ENCODE measurements around the gene FIBIN. TPM values are rescaled to one million over a fixed set of nuclear protein-coding genes. Genes with fewer than 3 reads are reported as not detected.

FIBIN gene
- polyA plus RNA-seq, 1 donor from 2014 or later: not detected

DNA sequence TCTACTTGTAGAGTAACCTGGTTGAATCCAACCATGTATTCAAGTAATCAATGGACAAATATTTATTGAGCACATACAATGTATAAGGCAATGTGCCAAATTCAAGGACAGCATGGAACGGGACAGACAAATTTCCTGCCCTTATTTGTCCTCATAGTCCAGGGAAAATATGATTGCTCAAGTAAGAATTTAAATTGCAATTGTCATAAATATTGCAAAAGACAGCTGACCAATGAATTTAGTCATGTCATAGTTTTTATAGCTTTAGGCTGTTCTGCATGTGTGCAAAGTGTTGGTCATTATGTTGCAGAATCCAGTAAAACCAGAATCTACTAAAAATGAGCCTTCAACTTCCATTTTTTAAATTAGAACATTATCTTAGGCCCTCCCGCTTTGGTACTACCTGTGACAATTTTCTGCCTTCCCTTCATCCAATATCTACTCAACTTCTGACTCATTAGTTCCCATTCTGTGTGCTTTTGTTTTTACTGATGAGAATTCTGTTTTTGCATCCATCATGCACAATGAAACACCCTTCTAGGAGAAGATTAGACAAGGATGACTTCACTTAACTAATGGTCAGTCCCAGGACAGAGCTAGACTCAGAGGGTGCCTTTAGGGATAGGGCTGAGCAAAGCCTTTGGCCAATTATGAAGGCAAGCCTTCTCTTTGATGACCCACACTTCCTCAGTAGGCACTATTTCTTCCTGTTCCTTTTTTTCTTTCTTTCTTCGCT, 45.8 kb upstream of the FIBIN start:
- H4K20me1 ChIP-seq (ENCODE audit: insufficient read depth): no peaks in the 10 kb centered on the region
- no peak overlapping the region for H2AFZ ChIP-seq (ENCODE audit: low read depth, low read length)
- no peaks in the 10 kb centered on the region for H3K9me3 ChIP-seq (ENCODE audit: low read length)
- TF ChIP-seq CTCF (IDR thresholded peaks at IDR 0.05; ENCODE audit: poor library complexity, severe bottlenecking) (no peak), RAD21 (conservative IDR thresholded peaks at IDR 0.05) (no peak), MXI1 (conservative IDR thresholded peaks at IDR 0.05; ENCODE audit: poor library complexity, severe bottlenecking) (no peak), EZH2 (IDR thresholded peaks at IDR 0.05; ENCODE audit: borderline replicate concordance, insufficient read depth, low read length, poor library complexity, severe bottlenecking) (no peak), TAF1 (IDR thresholded peaks at IDR 0.05; ENCODE audit: low read depth) (no peak), SMC3 (conservative IDR thresholded peaks at IDR 0.05; ENCODE audit: poor library complexity) (no peak), EP300 (conservative IDR thresholded peaks at IDR 0.05; ENCODE audit: poor library complexity, severe bottlenecking) (no peak), POLR2AphosphoS5 (IDR thresholded peaks at IDR 0.05) (no peak)
- TF ChIP-seq, protein P1, sequence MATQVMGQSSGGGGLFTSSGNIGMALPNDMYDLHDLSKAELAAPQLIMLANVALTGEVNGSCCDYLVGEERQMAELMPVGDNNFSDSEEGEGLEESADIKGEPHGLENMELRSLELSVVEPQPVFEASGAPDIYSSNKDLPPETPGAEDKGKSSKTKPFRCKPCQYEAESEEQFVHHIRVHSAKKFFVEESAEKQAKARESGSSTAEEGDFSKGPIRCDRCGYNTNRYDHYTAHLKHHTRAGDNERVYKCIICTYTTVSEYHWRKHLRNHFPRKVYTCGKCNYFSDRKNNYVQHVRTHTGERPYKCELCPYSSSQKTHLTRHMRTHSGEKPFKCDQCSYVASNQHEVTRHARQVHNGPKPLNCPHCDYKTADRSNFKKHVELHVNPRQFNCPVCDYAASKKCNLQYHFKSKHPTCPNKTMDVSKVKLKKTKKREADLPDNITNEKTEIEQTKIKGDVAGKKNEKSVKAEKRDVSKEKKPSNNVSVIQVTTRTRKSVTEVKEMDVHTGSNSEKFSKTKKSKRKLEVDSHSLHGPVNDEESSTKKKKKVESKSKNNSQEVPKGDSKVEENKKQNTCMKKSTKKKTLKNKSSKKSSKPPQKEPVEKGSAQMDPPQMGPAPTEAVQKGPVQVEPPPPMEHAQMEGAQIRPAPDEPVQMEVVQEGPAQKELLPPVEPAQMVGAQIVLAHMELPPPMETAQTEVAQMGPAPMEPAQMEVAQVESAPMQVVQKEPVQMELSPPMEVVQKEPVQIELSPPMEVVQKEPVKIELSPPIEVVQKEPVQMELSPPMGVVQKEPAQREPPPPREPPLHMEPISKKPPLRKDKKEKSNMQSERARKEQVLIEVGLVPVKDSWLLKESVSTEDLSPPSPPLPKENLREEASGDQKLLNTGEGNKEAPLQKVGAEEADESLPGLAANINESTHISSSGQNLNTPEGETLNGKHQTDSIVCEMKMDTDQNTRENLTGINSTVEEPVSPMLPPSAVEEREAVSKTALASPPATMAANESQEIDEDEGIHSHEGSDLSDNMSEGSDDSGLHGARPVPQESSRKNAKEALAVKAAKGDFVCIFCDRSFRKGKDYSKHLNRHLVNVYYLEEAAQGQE (IDR thresholded peaks at IDR 0.05; ENCODE audit: borderline replicate concordance): no peak
- H3F3A ChIP-seq (ENCODE audit: insufficient read depth, low read length, poor library complexity, severe bottlenecking): no peaks in the 10 kb centered on the region
- H3K27ac ChIP-seq (ENCODE audit: low read length): no peak overlapping the region
- H3K4me2 ChIP-seq (ENCODE audit: low read length): no peak overlapping the region
- no peaks in the 10 kb centered on the region for H3K79me2 ChIP-seq (replicated peaks; ENCODE audit: insufficient read depth, low read length)
- H3K27me3 ChIP-seq (ENCODE audit: insufficient read depth, low read depth, low read length): peaks cover 7% of the 10 kb centered on the region
- no peak overlapping the region for H3K4me3 ChIP-seq (ENCODE audit: low read length)
- no peak overlapping the region for H3K9ac ChIP-seq (ENCODE audit: low read length)
- no peaks in the 10 kb centered on the region for H3K9me2 ChIP-seq (ENCODE audit: insufficient read depth, low read length)
- no peaks in the 10 kb centered on the region for H3K36me3 ChIP-seq (ENCODE audit: insufficient read depth, low read length)

DNA sequence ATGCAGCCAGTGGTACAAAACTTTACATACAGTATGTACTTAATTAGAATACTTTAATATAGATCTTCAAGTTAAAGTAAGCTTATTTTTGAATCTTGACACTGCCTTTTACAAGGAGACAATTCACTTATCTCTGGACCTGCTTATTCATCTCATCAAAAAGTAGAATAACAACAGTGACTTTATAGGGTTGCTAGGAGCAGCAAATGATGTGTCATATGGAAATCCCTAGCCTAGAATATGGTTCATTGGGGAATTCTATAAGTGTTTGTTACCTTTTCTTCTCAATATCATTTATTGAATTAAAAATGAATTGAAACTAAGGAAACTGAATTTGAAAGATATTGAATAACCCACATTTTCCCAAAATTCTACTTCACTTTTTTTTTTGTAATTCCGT, 45.0 kb upstream of the FIBIN start:
- Histone ChIP-seq H4K20me1 (ENCODE audit: insufficient read depth) (no peaks in the 10 kb centered on the region), H3K36me3 (ENCODE audit: insufficient read depth, low read length) (no peaks in the 10 kb centered on the region), H3K9ac (ENCODE audit: low read length) (no peak overlapping the region), H2AFZ (ENCODE audit: low read depth, low read length) (no peak overlapping the region), H3K4me2 (ENCODE audit: low read length) (no peak overlapping the region), H3K4me3 (ENCODE audit: low read length) (no peak overlapping the region), H3K9me2 (ENCODE audit: insufficient read depth, low read length) (no peaks in the 10 kb centered on the region), H3K27me3 (ENCODE audit: insufficient read depth, low read depth, low read length) (peaks cover 7% of the 10 kb centered on the region), H3K27ac (ENCODE audit: low read length) (no peak overlapping the region), H3F3A (ENCODE audit: insufficient read depth, low read length, poor library complexity, severe bottlenecking) (no peaks in the 10 kb centered on the region), H3K79me2 (replicated peaks; ENCODE audit: insufficient read depth, low read length) (no peaks in the 10 kb centered on the region), H3K9me3 (ENCODE audit: low read length) (no peaks in the 10 kb centered on the region)
- TF ChIP-seq TAF1 (IDR thresholded peaks at IDR 0.05; ENCODE audit: low read depth) (no peak), EZH2 (IDR thresholded peaks at IDR 0.05; ENCODE audit: borderline replicate concordance, insufficient read depth, low read length, poor library complexity, severe bottlenecking) (no peak), POLR2AphosphoS5 (IDR thresholded peaks at IDR 0.05) (no peak), CTCF (IDR thresholded peaks at IDR 0.05; ENCODE audit: poor library complexity, severe bottlenecking) (no peak), MXI1 (conservative IDR thresholded peaks at IDR 0.05; ENCODE audit: poor library complexity, severe bottlenecking) (no peak), EP300 (conservative IDR thresholded peaks at IDR 0.05; ENCODE audit: poor library complexity, severe bottlenecking) (no peak), RAD21 (conservative IDR thresholded peaks at IDR 0.05) (no peak), SMC3 (conservative IDR thresholded peaks at IDR 0.05; ENCODE audit: poor library complexity) (no peak)
- TF ChIP-seq, protein P1 (IDR thresholded peaks at IDR 0.05; ENCODE audit: borderline replicate concordance): no peak
